Rectal smooth muscle tissue (tissue), 1 donor: ENCODE data around the gene ST6GALNAC3.
"Not testable (repeated sequence)": the region's sequence is repeated elsewhere in the genome, so short reads cannot be mapped to it uniquely, and the experiment has no call there.

Experiments used
- H3K27ac ChIP-seq: one replicate; pipeline ENCODE4 v1.7.0; 2013; ENCODE audit warnings: low read depth, low read length, inconsistent platforms
- H3K27me3 ChIP-seq: one replicate; pipeline ENCODE4 v1.7.0; 2013; ENCODE audit warnings: low read length; ENCODE audit not compliant: control insufficient read depth, insufficient read depth
- H3K36me3 ChIP-seq: one replicate; pipeline ENCODE4 v1.7.0; 2013; ENCODE audit warnings: low read length; ENCODE audit not compliant: control insufficient read depth, insufficient read depth
- H3K4me1 ChIP-seq: one replicate; pipeline ENCODE4 v1.7.0; 2013; ENCODE audit warnings: low read length; ENCODE audit not compliant: control insufficient read depth, insufficient read depth
- H3K4me3 ChIP-seq: one replicate; pipeline ENCODE4 v1.7.0; 2013; ENCODE audit warnings: low read length
- H3K9ac ChIP-seq: one replicate; pipeline ENCODE4 v1.7.0; 2013; ENCODE audit warnings: low read length

Gene ST6GALNAC3

GRCh38 chr1:76227621-76228020, 153.1 kb downstream of the ST6GALNAC3 start:
- Histone ChIP-seq H3K9ac (no peak overlapping the region), H3K4me3 (no peak overlapping the region), H3K27me3 (no peaks in the 10 kb centered on the region), H3K27ac (no peak overlapping the region), H3K4me1 (no peaks in the 10 kb centered on the region), H3K36me3 (no peaks in the 10 kb centered on the region)

- Histone ChIP-seq H3K27ac (no peak overlapping the region), H3K27me3 (no peaks in the 10 kb centered on the region), H3K9ac (no peak overlapping the region), H3K36me3 (no peaks in the 10 kb centered on the region), H3K4me1 (no peaks in the 10 kb centered on the region), H3K4me3 (no peak overlapping the region)
Measured at GRCh38 chr1:76229279-76230005, 154.9 kb downstream of the ST6GALNAC3 start.

- H3K4me1 ChIP-seq = no peaks in the 10 kb centered on the region
- H3K9ac ChIP-seq = no peak overlapping the region
- no peaks in the 10 kb centered on the region for H3K36me3 ChIP-seq
- H3K4me3 ChIP-seq = no peak overlapping the region
- no peaks in the 10 kb centered on the region for H3K27me3 ChIP-seq
- H3K27ac ChIP-seq = no peak overlapping the region
Measured at GRCh38 chr1:76230842-76231281, 156.3 kb downstream of the ST6GALNAC3 start.

- Histone ChIP-seq H3K4me3 (no peak overlapping the region), H3K36me3 (no peaks in the 10 kb centered on the region), H3K27me3 (no peaks in the 10 kb centered on the region), H3K9ac (no peak overlapping the region), H3K4me1 (no peaks in the 10 kb centered on the region), H3K27ac (no peak overlapping the region)
Measured at GRCh38 chr1:76231320-76231719, 156.8 kb downstream of the ST6GALNAC3 start.

GRCh38 chr1:76232666-76233065, 158.1 kb downstream of the ST6GALNAC3 start:
- Histone ChIP-seq H3K4me1 (no peaks in the 10 kb centered on the region), H3K36me3 (no peaks in the 10 kb centered on the region), H3K27me3 (no peaks in the 10 kb centered on the region), H3K9ac (no peak overlapping the region), H3K27ac (no peak overlapping the region), H3K4me3 (no peak overlapping the region)

- Histone ChIP-seq H3K36me3 (no peaks in the 10 kb centered on the region), H3K27me3 (no peaks in the 10 kb centered on the region), H3K27ac (no peak overlapping the region), H3K9ac (no peak overlapping the region), H3K4me1 (no peaks in the 10 kb centered on the region), H3K4me3 (no peak overlapping the region)
Measured at GRCh38 chr1:76234061-76234460, 159.5 kb downstream of the ST6GALNAC3 start.

- H3K36me3 ChIP-seq = no peaks in the 10 kb centered on the region
- H3K4me3 ChIP-seq = no peak overlapping the region
- H3K27me3 ChIP-seq = no peaks in the 10 kb centered on the region
- no peaks in the 10 kb centered on the region for H3K4me1 ChIP-seq
- no peak overlapping the region for H3K9ac ChIP-seq
- no peak overlapping the region for H3K27ac ChIP-seq
Measured at GRCh38 chr1:76237211-76237610, 162.7 kb downstream of the ST6GALNAC3 start.

- Histone ChIP-seq H3K36me3 (no peaks in the 10 kb centered on the region), H3K4me1 (no peaks in the 10 kb centered on the region), H3K27ac (no peak overlapping the region), H3K27me3 (no peaks in the 10 kb centered on the region), H3K9ac (no peak overlapping the region), H3K4me3 (no peak overlapping the region)
Measured at GRCh38 chr1:76238094-76238628, 163.6 kb downstream of the ST6GALNAC3 start.

GRCh38 chr1:76239470-76239918, 164.9 kb downstream of the ST6GALNAC3 start:
- H3K9ac ChIP-seq = no peak overlapping the region
- no peaks in the 10 kb centered on the region for H3K36me3 ChIP-seq
- H3K4me1 ChIP-seq = no peaks in the 10 kb centered on the region
- H3K27me3 ChIP-seq = no peaks in the 10 kb centered on the region
- no peak overlapping the region for H3K4me3 ChIP-seq
- H3K27ac ChIP-seq = no peak overlapping the region

GRCh38 chr1:76240316-76240715, 165.8 kb downstream of the ST6GALNAC3 start:
- Histone ChIP-seq H3K36me3 (no peaks in the 10 kb centered on the region), H3K27ac (no peak overlapping the region), H3K9ac (no peak overlapping the region), H3K4me3 (no peak overlapping the region), H3K27me3 (no peaks in the 10 kb centered on the region), H3K4me1 (no peaks in the 10 kb centered on the region)

GRCh38 chr1:76242587-76242986, 168.0 kb downstream of the ST6GALNAC3 start:
- H3K27me3 ChIP-seq, H3K36me3 ChIP-seq, H3K27ac ChIP-seq, H3K9ac ChIP-seq, H3K4me1 ChIP-seq, H3K4me3 ChIP-seq: not testable (repeated sequence)

- Histone ChIP-seq H3K4me1 (no peaks in the 10 kb centered on the region), H3K4me3 (no peak overlapping the region), H3K9ac (no peak overlapping the region), H3K36me3 (no peaks in the 10 kb centered on the region), H3K27me3 (no peaks in the 10 kb centered on the region), H3K27ac (no peak overlapping the region)
Measured at GRCh38 chr1:76247261-76247852, 172.8 kb downstream of the ST6GALNAC3 start.

GRCh38 chr1:76250271-76250670, 175.7 kb downstream of the ST6GALNAC3 start:
- Histone ChIP-seq H3K27ac (no peak overlapping the region), H3K36me3 (no peaks in the 10 kb centered on the region), H3K4me1 (no peaks in the 10 kb centered on the region), H3K27me3 (no peaks in the 10 kb centered on the region), H3K9ac (no peak overlapping the region), H3K4me3 (no peak overlapping the region)
